AG10803 (cell line): ENCODE results near the gene AKAP12.

Experiments
- DNase-seq: peaks from one replicate; pipeline ENCODE4 v3.0.0; 2010; ENCODE audit warnings: low read depth
- H3K4me3 ChIP-seq: 2 replicates; pipeline ENCODE4 v1.5.1; 2011; ENCODE audit warnings: mild to moderate bottlenecking, low read length, control low read depth
- TF ChIP-seq, protein P1 (sequence below): conservative IDR thresholded peaks from 2 replicates; pipeline ENCODE4 v1.5.1; 2011; ENCODE audit warnings: mild to moderate bottlenecking, low read length, control low read depth, inconsistent platforms

Gene AKAP12

GRCh38 chr6:151290877-151291721 lies 51.3 kb downstream of the AKAP12 start:
- H3K4me3 ChIP-seq = no peak overlapping the region
- peak; percentile 40 for DNase-seq
- TF ChIP-seq, protein P1, sequence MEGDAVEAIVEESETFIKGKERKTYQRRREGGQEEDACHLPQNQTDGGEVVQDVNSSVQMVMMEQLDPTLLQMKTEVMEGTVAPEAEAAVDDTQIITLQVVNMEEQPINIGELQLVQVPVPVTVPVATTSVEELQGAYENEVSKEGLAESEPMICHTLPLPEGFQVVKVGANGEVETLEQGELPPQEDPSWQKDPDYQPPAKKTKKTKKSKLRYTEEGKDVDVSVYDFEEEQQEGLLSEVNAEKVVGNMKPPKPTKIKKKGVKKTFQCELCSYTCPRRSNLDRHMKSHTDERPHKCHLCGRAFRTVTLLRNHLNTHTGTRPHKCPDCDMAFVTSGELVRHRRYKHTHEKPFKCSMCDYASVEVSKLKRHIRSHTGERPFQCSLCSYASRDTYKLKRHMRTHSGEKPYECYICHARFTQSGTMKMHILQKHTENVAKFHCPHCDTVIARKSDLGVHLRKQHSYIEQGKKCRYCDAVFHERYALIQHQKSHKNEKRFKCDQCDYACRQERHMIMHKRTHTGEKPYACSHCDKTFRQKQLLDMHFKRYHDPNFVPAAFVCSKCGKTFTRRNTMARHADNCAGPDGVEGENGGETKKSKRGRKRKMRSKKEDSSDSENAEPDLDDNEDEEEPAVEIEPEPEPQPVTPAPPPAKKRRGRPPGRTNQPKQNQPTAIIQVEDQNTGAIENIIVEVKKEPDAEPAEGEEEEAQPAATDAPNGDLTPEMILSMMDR = no peak

- TF ChIP-seq, protein P1 = no peak
- H3K4me3 ChIP-seq = no peak overlapping the region
- no peak for DNase-seq
These were observed 51.9 kb downstream of the AKAP12 start for GRCh38 chr6:151291722-151292059.

DNA sequence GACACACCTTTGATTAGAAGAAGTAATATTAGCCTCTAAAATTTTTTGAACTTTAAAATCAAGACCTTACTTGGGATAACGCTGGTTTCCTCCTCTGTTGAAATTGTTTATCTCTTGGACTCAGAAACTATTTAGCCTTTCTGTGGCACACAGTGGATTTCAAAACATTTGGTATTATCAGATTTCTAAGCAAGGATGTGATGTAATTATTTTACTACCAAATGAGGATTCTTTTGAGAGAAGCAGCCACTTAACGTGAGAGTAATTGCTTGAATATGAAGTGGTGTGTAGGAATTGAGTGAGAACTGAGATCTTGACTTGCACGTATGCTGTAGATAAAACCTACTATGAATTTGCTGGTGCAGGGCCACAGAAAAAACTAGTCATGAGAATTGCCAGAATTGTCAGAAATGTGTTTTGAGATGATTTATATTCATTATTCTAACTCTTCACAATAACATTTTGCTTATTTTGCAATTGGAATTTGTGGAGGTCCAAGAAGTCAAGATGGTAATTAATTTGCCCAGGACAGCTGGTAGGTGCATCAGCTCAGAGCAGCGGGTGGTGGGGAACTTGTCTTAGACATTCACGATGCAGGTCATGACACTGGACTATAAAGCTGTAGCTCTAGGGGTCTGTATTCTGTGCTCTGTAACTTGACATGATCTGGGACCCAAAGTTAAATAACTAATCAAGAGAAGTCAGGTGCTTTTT lies 53.4 kb downstream of the AKAP12 start:
- H3K4me3 ChIP-seq = no peak overlapping the region
- TF ChIP-seq, protein P1 = no peak
- DNase-seq = peak; percentile 38

- H3K4me3 ChIP-seq = no peak overlapping the region
- TF ChIP-seq, protein P1 = no peak
- DNase-seq = no peak
These were observed 53.9 kb downstream of the AKAP12 start for GRCh38 chr6:151293688-151294016.

- DNase-seq = no peak
- no peak overlapping the region for H3K4me3 ChIP-seq
- TF ChIP-seq, protein P1 = no peak
These were observed 54.9 kb downstream of the AKAP12 start for GRCh38 chr6:151294561-151295101.

DNA sequence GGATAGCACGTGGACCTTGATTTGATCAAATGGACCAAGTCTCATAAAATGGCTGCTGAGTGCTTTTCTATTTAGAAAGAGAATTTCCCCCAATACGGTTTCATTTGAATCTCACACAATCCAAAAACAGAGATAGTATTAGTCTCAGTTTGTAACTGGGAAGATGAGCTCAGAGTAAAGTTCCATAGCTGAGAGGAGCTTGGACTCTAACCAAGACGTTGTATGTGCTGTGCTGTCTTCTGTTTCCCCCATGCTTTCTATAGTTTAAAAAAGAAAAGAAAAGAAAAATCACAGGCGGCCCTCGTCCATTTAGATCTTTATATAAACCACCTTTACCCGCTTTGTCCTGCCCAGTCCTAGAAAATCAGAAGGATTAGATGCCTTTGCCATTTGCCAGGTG lies 58.1 kb downstream of the AKAP12 start:
- H3K4me3 ChIP-seq = no peak overlapping the region
- TF ChIP-seq, protein P1 = no peak
- DNase-seq = no peak

GRCh38 chr6:151299011-151299410 lies 59.2 kb downstream of the AKAP12 start:
- H3K4me3 ChIP-seq = no peak overlapping the region
- TF ChIP-seq, protein P1 = no peak
- DNase-seq = no peak
